ENCODE results near the gene LRRC8D. TPM values are rescaled to one million over a fixed set of nuclear protein-coding genes. Genes with fewer than 3 reads are reported as not detected.

Gene LRRC8D
- total RNA-seq, 1 experiment from 2014 or later = 43.3 TPM

- Histone ChIP-seq H3K27me3 (ENCODE audit: control insufficient read depth, insufficient read depth, low read length) (no peaks in the 10 kb centered on the region), H3K4me1 (ENCODE audit: control insufficient read depth, insufficient read depth, low read length) (no peaks in the 10 kb centered on the region), H3K4me3 (ENCODE audit: low read depth in 2 of 2, low read length in 2 of 2) (no peak overlapping the region), H3K36me3 (ENCODE audit: control insufficient read depth, insufficient read depth, low read length) (peaks cover 4% of the 10 kb centered on the region), H3K27ac (ENCODE audit: low read length) (no peak overlapping the region), H3K9me3 (ENCODE audit: control insufficient read depth, insufficient read depth, low read depth, low read length) (no peaks in the 10 kb centered on the region)
- DNase-seq (ENCODE audit: low read depth, low spot score) (no peak), ATAC-seq (no peak)
- BruUV-seq (replicated peaks) = no TSS peak
- in situ Hi-C loops (cut with HindIII; ENCODE audit: low pct_unique_long_range_greater_than_20kb, low sequenced_read_pairs) (no loop called here), intact Hi-C loops (cut with micrococcal nuclease; ENCODE audit: unreplicated experiment) (no loop called here)
- POLR2A ChIA-PET = no interaction called here
- TF ChIP-seq SIN3A (IDR thresholded peaks at IDR 0.05; ENCODE audit: borderline replicate concordance, insufficient read depth, low read depth, low read length) = no peak
- CTCF ChIA-PET = no interaction called here
Measured at GRCh38 chr1:89932598-89933364, 111.9 kb downstream of the LRRC8D start.

GRCh38 chr1:89934461-89934860 lies 113.6 kb downstream of the LRRC8D start:
- Histone ChIP-seq H3K9me3 (ENCODE audit: control insufficient read depth, insufficient read depth, low read depth, low read length) (no peaks in the 10 kb centered on the region), H3K27ac (ENCODE audit: low read length) (no peak overlapping the region), H3K36me3 (ENCODE audit: control insufficient read depth, insufficient read depth, low read length) (peaks cover 4% of the 10 kb centered on the region), H3K4me3 (ENCODE audit: low read depth in 2 of 2, low read length in 2 of 2) (no peak overlapping the region), H3K4me1 (ENCODE audit: control insufficient read depth, insufficient read depth, low read length) (no peaks in the 10 kb centered on the region; the same call in 1 of the 2 replicates), H3K27me3 (ENCODE audit: control insufficient read depth, insufficient read depth, low read length) (no peaks in the 10 kb centered on the region)
- in situ Hi-C loops (cut with HindIII; ENCODE audit: low pct_unique_long_range_greater_than_20kb, low sequenced_read_pairs) (no loop called here), intact Hi-C loops (cut with micrococcal nuclease; ENCODE audit: unreplicated experiment) (no loop called here)
- POLR2A ChIA-PET = no interaction called here
- TF ChIP-seq SIN3A (IDR thresholded peaks at IDR 0.05; ENCODE audit: borderline replicate concordance, insufficient read depth, low read depth, low read length) (no peak), REST (IDR thresholded peaks at IDR 0.05; ENCODE audit: insufficient read depth in 1 of 2, low read depth in 2 of 2, low read length in 1 of 2) (no peak), CTCF (IDR thresholded peaks at IDR 0.05) (no peak), POLR2AphosphoS5 (IDR thresholded peaks at IDR 0.05; ENCODE audit: low read depth, low read length) (no peak), TCF7L2 (IDR thresholded peaks at IDR 0.05; ENCODE audit: low read depth, low read length) (no peak)
- DNase-seq (ENCODE audit: low read depth, low spot score) (no peak), ATAC-seq (no peak)
- CTCF ChIA-PET = no interaction called here
- BruUV-seq (replicated peaks) = no TSS peak

GRCh38 chr1:89935235-89935634 lies 114.4 kb downstream of the LRRC8D start:
- Histone ChIP-seq H3K4me3 (ENCODE audit: low read depth in 2 of 2, low read length in 2 of 2) (no peak overlapping the region), H3K36me3 (ENCODE audit: control insufficient read depth, insufficient read depth, low read length) (peaks cover 4% of the 10 kb centered on the region), H3K4me1 (ENCODE audit: control insufficient read depth, insufficient read depth, low read length) (no peaks in the 10 kb centered on the region; the same call in 1 of the 2 replicates), H3K27me3 (ENCODE audit: control insufficient read depth, insufficient read depth, low read length) (no peaks in the 10 kb centered on the region), H3K9me3 (ENCODE audit: control insufficient read depth, insufficient read depth, low read depth, low read length) (no peaks in the 10 kb centered on the region), H3K27ac (ENCODE audit: low read length) (no peak overlapping the region)
- POLR2A ChIA-PET = no interaction called here
- intact Hi-C loops (cut with micrococcal nuclease; ENCODE audit: unreplicated experiment) = no loop called here
- BruUV-seq (replicated peaks) = no TSS peak
- CTCF ChIA-PET = no interaction called here
- ATAC-seq (no peak), DNase-seq (ENCODE audit: low read depth, low spot score) (no peak)
- TF ChIP-seq REST (IDR thresholded peaks at IDR 0.05; ENCODE audit: insufficient read depth in 1 of 2, low read depth in 2 of 2, low read length in 1 of 2) = no peak
- TF ChIP-seq CTCF (IDR thresholded peaks at IDR 0.05) = no peak
- no peak for TF ChIP-seq TCF7L2 (IDR thresholded peaks at IDR 0.05; ENCODE audit: low read depth, low read length)
- TF ChIP-seq POLR2AphosphoS5 (IDR thresholded peaks at IDR 0.05; ENCODE audit: low read depth, low read length) = no peak
- no peak for TF ChIP-seq SIN3A (IDR thresholded peaks at IDR 0.05; ENCODE audit: borderline replicate concordance, insufficient read depth, low read depth, low read length)
- in situ Hi-C loops (cut with HindIII; ENCODE audit: low pct_unique_long_range_greater_than_20kb, low sequenced_read_pairs) = no loop called here

All from Panc1 (cell line).